IMR-90 (cell line): ENCODE results near the gene KIR3DL3. TPM values are rescaled to one million over a fixed set of nuclear protein-coding genes. Genes with fewer than 3 reads are reported as not detected.
"Not testable (repeated sequence)": the region's sequence is repeated elsewhere in the genome, so short reads cannot be mapped to it uniquely, and the experiment has no call there.

ENCODE experiments used
- ATAC-seq: fragments of 200-7000 bp; cut with Tn5 transposase; 2 replicates; pipeline ENCODE4 v1.9.1; 2020; ENCODE audit warnings: low read depth, mild to moderate bottlenecking, moderate library complexity
- BruUV-seq: library from RNA; stranded (reverse); fragments of 400-500 nt; replicated peaks from 2 replicates; lab custom pipeline; 2021; lab: Mats Ljungman, UMichigan
- CTCF ChIA-PET: fragments of 300-600 bp; formaldehyde crosslinking; extraction: SDS; loops from one replicate; lab custom pipeline; 2021; ENCODE audit warnings: antibody characterized with exemption; lab: Yijun Ruan, JAX
- POLR2A ChIA-PET: fragments of 300-600 bp; sonication (Branson Sonifier 250); formaldehyde crosslinking; loops from one replicate; lab custom pipeline; 2022; ENCODE audit warnings: antibody characterized with exemption; ENCODE audit not compliant: unreplicated experiment; lab: Charles Lee
- DNase-seq: peaks from one replicate; pipeline ENCODE4 v3.0.0; 2013
- H2AFZ ChIP-seq: replicated peaks from 2 replicates; pipeline ENCODE3; 2013; ENCODE audit warnings: low read length, mild to moderate bottlenecking; ENCODE audit not compliant: poor library complexity
- H2AK5ac ChIP-seq: 2 replicates; pipeline ENCODE4 v1.6.1; 2013; ENCODE audit warnings: low read depth, low read length, inconsistent platforms
- H2AK9ac ChIP-seq: replicated peaks from 2 replicates; pipeline ENCODE3; 2013; ENCODE audit warnings: mild to moderate bottlenecking, low read depth, low read length, moderate library complexity; ENCODE audit not compliant: poor library complexity
- H2BK120ac ChIP-seq: 2 replicates; pipeline ENCODE4 v1.6.1; 2013; ENCODE audit warnings: low read depth, low read length, inconsistent platforms
- H2BK15ac ChIP-seq: 3 replicates; pipeline ENCODE4 v1.6.1; 2013; ENCODE audit warnings: low read depth, low read length, inconsistent platforms
- H2BK20ac ChIP-seq: 2 replicates; pipeline ENCODE4 v1.6.1; 2013; ENCODE audit warnings: low read depth, mild to moderate bottlenecking, inconsistent platforms, low read length, moderate library complexity
- H2BK5ac ChIP-seq: 2 replicates; pipeline ENCODE4 v1.6.1; 2013; ENCODE audit warnings: mild to moderate bottlenecking, low read depth, low read length, inconsistent platforms; ENCODE audit not compliant: poor library complexity, severe bottlenecking
- H3K14ac ChIP-seq: replicated peaks from 2 replicates; pipeline ENCODE4 v1.6.1; 2013; ENCODE audit warnings: low read depth, low read length, inconsistent platforms
- H3K18ac ChIP-seq: 2 replicates; pipeline ENCODE4 v1.6.1; 2013; ENCODE audit warnings: low read depth, low read length, control low read depth
- H3K23ac ChIP-seq: 2 replicates; pipeline ENCODE4 v1.6.1; 2013; ENCODE audit warnings: low read depth, low read length, inconsistent platforms
- H3K27ac ChIP-seq: 2 replicates; pipeline ENCODE4 v1.5.1; 2013; ENCODE audit warnings: mild to moderate bottlenecking, control low read depth, low read length; ENCODE audit not compliant: insufficient read depth
- H3K27me3 ChIP-seq: 2 replicates; pipeline ENCODE4 v1.6.1; 2013; ENCODE audit warnings: low read length; ENCODE audit not compliant: control insufficient read depth, insufficient read depth
- H3K36me3 ChIP-seq: 2 replicates; pipeline ENCODE4 v1.6.1; 2013; ENCODE audit warnings: low read length, mixed read lengths; ENCODE audit not compliant: control insufficient read depth, insufficient read depth
- H3K4ac ChIP-seq: 2 replicates; pipeline ENCODE4 v1.6.1; 2013; ENCODE audit warnings: low read depth, low read length, inconsistent platforms
- H3K4me1 ChIP-seq: 2 replicates; pipeline ENCODE4 v1.6.1; 2013; ENCODE audit warnings: low read length, mixed read lengths; ENCODE audit not compliant: control insufficient read depth, insufficient read depth
- H3K4me2 ChIP-seq: 2 replicates; pipeline ENCODE4 v1.6.1; 2013; ENCODE audit warnings: low read depth, mild to moderate bottlenecking, control low read depth, low read length, moderate library complexity
- H3K4me3 ChIP-seq: 2 replicates; pipeline ENCODE4 v1.5.1; 2013; ENCODE audit warnings: low read depth, mild to moderate bottlenecking, control low read depth, low read length, moderate library complexity; ENCODE audit not compliant: insufficient read depth
- H3K56ac ChIP-seq: 2 replicates; pipeline ENCODE4 v1.6.1; 2013; ENCODE audit warnings: low read length, inconsistent platforms; ENCODE audit not compliant: insufficient read depth; ENCODE audit errors: extremely low read depth
- H3K79me1 ChIP-seq, 2 experiments: 2 replicates each; pipeline ENCODE4 v1.6.1; 2013; ENCODE audit warnings: low read length in 2 of 2, inconsistent platforms in 1 of 2, low read depth in 1 of 2
- H3K9ac ChIP-seq: 2 replicates; pipeline ENCODE4 v1.6.1; 2013; ENCODE audit warnings: low read depth, low read length, control low read depth
- H3K9me1 ChIP-seq: 2 replicates; pipeline ENCODE4 v1.6.1; 2013; ENCODE audit warnings: low read length, inconsistent platforms; ENCODE audit not compliant: insufficient read depth
- H3K9me3 ChIP-seq: 2 replicates; pipeline ENCODE4 v1.6.1; 2013; ENCODE audit warnings: low read length; ENCODE audit not compliant: control insufficient read depth, insufficient read depth
- H4K20me1 ChIP-seq: 2 replicates; pipeline ENCODE4 v1.6.1; 2013; ENCODE audit warnings: low read length, inconsistent platforms; ENCODE audit not compliant: insufficient read depth
- H4K5ac ChIP-seq: 2 replicates; pipeline ENCODE4 v1.6.1; 2013; ENCODE audit warnings: mild to moderate bottlenecking, low read depth, low read length, control low read depth
- H4K8ac ChIP-seq, 2 experiments: 2 replicates each; pipeline ENCODE4 v1.6.1; 2013; ENCODE audit warnings: low read depth in 2 of 2, low read length in 2 of 2, control low read depth in 1 of 2, inconsistent platforms in 1 of 2
- H4K91ac ChIP-seq: 2 replicates; pipeline ENCODE4 v1.6.1; 2013; ENCODE audit warnings: low read depth, low read length, inconsistent platforms; ENCODE audit not compliant: insufficient read depth
- RCOR1 ChIP-seq: IDR thresholded peaks from 2 replicates; pipeline ENCODE4 v1.6.1; 2012; ENCODE audit warnings: mild to moderate bottlenecking, low read length, improper control_type of control experiment; ENCODE audit not compliant: insufficient replicate concordance
- RFX5 ChIP-seq: IDR thresholded peaks from 2 replicates; pipeline ENCODE4 v1.8.0; 2012; ENCODE audit warnings: low read depth, mild to moderate bottlenecking, low read length, moderate library complexity
- WGBS, 2 experiments: methylation state at CpG; one replicate each; pipeline versions ENCODE4 v1.1.5 to v1.1.7; 2013; ENCODE audit warnings: missing lambda C conversion rate in 2 of 2; ENCODE audit not compliant: insufficient read length in 1 of 2; ENCODE audit errors: extremely low coverage in 2 of 2; 5-methylcytosine and 5-hydroxymethylcytosine counted together
- dilution Hi-C: fragments of 300-500 bp; cut with HindIII; formaldehyde crosslinking; loops from one replicate; pipeline ENCODE4 v1.14.3; 2018; ENCODE audit warnings: low sequenced_read_pairs; ENCODE audit not compliant: unreplicated experiment
- in situ Hi-C: fragments of 300-500 bp; cut with MboI; formaldehyde crosslinking; loops from 3 replicates; pipeline ENCODE4 v1.14.3; 2019; ENCODE audit warnings: low sequenced_read_pairs, inconsistent platforms, mixed read lengths
- intact Hi-C: fragments of 100-400 bp; cut with micrococcal nuclease; formaldehyde crosslinking; loops from 2 replicates; pipeline ENCODE4 v1.10.0; 2022
- polyA plus RNA-seq, 3 experiments: library from polyadenylated mRNA; depleted of rRNA; stranded (reverse); fragments of >200 nt; gene quantifications; 2 replicates each; pipeline ENCODE4 v1.2.3, GENCODE V29; 2012; ENCODE audit warnings: low replicate concordance in 1 of 3
- total RNA-seq: library from RNA; depleted of rRNA; stranded (reverse); fragments of >200 nt; gene quantifications from 2 replicates; pipeline ENCODE4 v1.2.3, GENCODE V29; 2012
- TF ChIP-seq, protein P1 (sequence below): fragments of 150-350 bp; IDR thresholded peaks from 2 replicates; pipeline ENCODE4 v1.6.1; 2016; ENCODE audit warnings: low read depth, mild to moderate bottlenecking, low read length, moderate library complexity, borderline replicate concordance

The KIR3DL3 gene
- total and polyA plus RNA-seq, 2 of the 4 experiments (the other 2 are of a cell fraction): not detected

- Histone ChIP-seq H4K20me1 (no peaks in the 10 kb centered on the region), H3K14ac (no peak overlapping the region), H2BK5ac (no peak overlapping the region), H2BK15ac (no peak overlapping the region), H3K27ac (no peak overlapping the region), H3K9me1 (no peaks in the 10 kb centered on the region), H3K4me1 (no peaks in the 10 kb centered on the region), H3K79me1 (no peaks in the 10 kb centered on the region), H3K9me3 (peaks cover 38% of the 10 kb centered on the region), H3K36me3 (no peaks in the 10 kb centered on the region), H3K27me3 (no peaks in the 10 kb centered on the region), H2AFZ (no peak overlapping the region), H4K91ac (no peak overlapping the region), H3K4ac (no peak overlapping the region), H2AK9ac (no peak overlapping the region), H3K23ac (no peak overlapping the region), H2BK120ac (no peak overlapping the region), H3K18ac (no peak overlapping the region), H3K56ac (no peak overlapping the region), H4K5ac (no peak overlapping the region), H3K4me2 (no peak overlapping the region), H4K8ac (no peak overlapping the region), H3K4me3 (no peak overlapping the region), H2BK20ac (no peak overlapping the region), H2AK5ac (no peak overlapping the region), H3K9ac (no peak overlapping the region)
- in situ Hi-C loops (no loop called here), dilution Hi-C loops (no loop called here), intact Hi-C loops (no loop called here)
- WGBS, 2 experiments: 20% methylated on average over 1 of the region's 18 CpGs; no CpG with 5 or more reads in 1 of the 2 experiments
- ChIA-PET POLR2A (no interaction called here), CTCF (no interaction called here)
- ATAC-seq (no peak), DNase-seq (no peak)
- BruUV-seq: no TSS peak
- TF ChIP-seq RCOR1: no peak
- no peak for TF ChIP-seq RFX5
- TF ChIP-seq, protein P1, sequence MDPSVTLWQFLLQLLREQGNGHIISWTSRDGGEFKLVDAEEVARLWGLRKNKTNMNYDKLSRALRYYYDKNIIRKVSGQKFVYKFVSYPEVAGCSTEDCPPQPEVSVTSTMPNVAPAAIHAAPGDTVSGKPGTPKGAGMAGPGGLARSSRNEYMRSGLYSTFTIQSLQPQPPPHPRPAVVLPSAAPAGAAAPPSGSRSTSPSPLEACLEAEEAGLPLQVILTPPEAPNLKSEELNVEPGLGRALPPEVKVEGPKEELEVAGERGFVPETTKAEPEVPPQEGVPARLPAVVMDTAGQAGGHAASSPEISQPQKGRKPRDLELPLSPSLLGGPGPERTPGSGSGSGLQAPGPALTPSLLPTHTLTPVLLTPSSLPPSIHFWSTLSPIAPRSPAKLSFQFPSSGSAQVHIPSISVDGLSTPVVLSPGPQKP: no peak
These were observed 14.9 kb upstream of the KIR3DL3 start for GRCh38 chr19:54709212-54709948.

DNA sequence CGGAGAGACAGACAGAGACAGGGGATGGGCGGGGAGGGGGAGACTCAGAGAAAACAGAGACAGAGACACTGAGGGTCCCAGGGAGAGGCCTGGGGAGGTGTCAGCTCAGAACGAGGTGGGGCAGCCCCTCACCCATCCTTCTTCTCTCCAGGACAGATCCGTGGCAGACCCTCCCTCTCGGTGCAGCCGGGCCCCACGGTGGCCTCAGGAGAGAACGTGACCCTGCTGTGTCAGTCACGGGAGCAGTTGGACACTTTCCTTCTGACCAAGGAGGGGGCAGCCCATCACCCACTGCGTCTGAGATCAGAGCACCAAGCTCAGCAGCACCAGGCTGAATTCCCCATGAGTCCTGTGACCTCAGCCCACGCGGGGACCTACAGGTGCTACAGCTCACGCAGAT, 14.3 kb upstream of the KIR3DL3 start:
- H3K36me3 ChIP-seq, H3K79me1 ChIP-seq, H2AK5ac ChIP-seq, H2AFZ ChIP-seq, DNase-seq, H2BK5ac ChIP-seq, POLR2A ChIA-PET, H3K4ac ChIP-seq, H4K5ac ChIP-seq, H2BK15ac ChIP-seq, H3K27me3 ChIP-seq, H3K4me1 ChIP-seq, H4K8ac ChIP-seq, H3K14ac ChIP-seq, H4K20me1 ChIP-seq, H2BK120ac ChIP-seq, dilution Hi-C loops, H3K4me3 ChIP-seq, H3K56ac ChIP-seq, BruUV-seq, H3K9ac ChIP-seq, ATAC-seq, H2BK20ac ChIP-seq, intact Hi-C loops, CTCF ChIA-PET, H3K9me1 ChIP-seq, H4K91ac ChIP-seq, H3K23ac ChIP-seq, in situ Hi-C loops, H3K18ac ChIP-seq, H2AK9ac ChIP-seq, H3K27ac ChIP-seq, H3K4me2 ChIP-seq: not testable (repeated sequence)
- WGBS, 2 experiments: 58% methylated on average over 8 of the region's 13 CpGs; no CpG with 5 or more reads in 1 of the 2 experiments
- H3K9me3 ChIP-seq: peaks cover 32% of the 10 kb centered on the region
